GM23338 (cell line): ENCODE data around the gene MEGF6. TPM values are rescaled to one million over a fixed set of nuclear protein-coding genes. Genes with fewer than 3 reads are reported as not detected.

Experiments
- ATAC-seq: fragments of 200-7000 bp; cut with Tn5 transposase; 3 replicates; pipeline ENCODE4 v1.9.1; 2020
- DNase-seq: peaks from one replicate; pipeline ENCODE4 v3.0.0-alpha.2; 2015; ENCODE audit warnings: low spot score
- H2AFZ ChIP-seq: fragments of 200-600 bp; sonication (generic); 2 replicates; pipeline ENCODE4 v1.8.0; 2016; ENCODE audit warnings: antibody characterized with exemption, mild to moderate bottlenecking, moderate library complexity
- H3F3A ChIP-seq: fragments of 200-600 bp; sonication (generic); replicated peaks from 2 replicates; pipeline ENCODE4 v1.8.0; 2017; ENCODE audit warnings: antibody characterized with exemption, mixed run types, low read depth
- H3K27ac ChIP-seq: fragments of 200-600 bp; sonication (generic); 2 replicates; pipeline ENCODE4 v1.6.1; 2016; ENCODE audit warnings: low read depth
- H3K27me3 ChIP-seq: fragments of 200-600 bp; sonication (generic); 2 replicates; pipeline ENCODE4 v1.8.0; 2016; ENCODE audit warnings: mild to moderate bottlenecking, mixed run types, moderate library complexity; ENCODE audit not compliant: insufficient read depth
- H3K36me3 ChIP-seq: fragments of 200-600 bp; sonication (generic); 2 replicates; pipeline ENCODE4 v1.8.0; 2016; ENCODE audit warnings: mild to moderate bottlenecking; ENCODE audit not compliant: insufficient read depth
- H3K4me1 ChIP-seq: fragments of 200-600 bp; sonication (generic); 2 replicates; pipeline ENCODE4 v1.8.0; 2016; ENCODE audit warnings: mild to moderate bottlenecking, moderate library complexity; ENCODE audit not compliant: insufficient read depth
- H3K4me2 ChIP-seq: fragments of 200-600 bp; sonication (generic); 2 replicates; pipeline ENCODE4 v1.7.1; 2017; ENCODE audit warnings: mixed run types
- H3K4me3 ChIP-seq: fragments of 200-600 bp; sonication (generic); 2 replicates; pipeline ENCODE4 v1.6.1; 2016; ENCODE audit warnings: mixed run types
- H3K79me2 ChIP-seq: fragments of 200-600 bp; sonication (generic); replicated peaks from 2 replicates; pipeline ENCODE4 v1.8.0; 2017; ENCODE audit warnings: mild to moderate bottlenecking; ENCODE audit not compliant: insufficient read depth
- H3K9me2 ChIP-seq: fragments of 200-600 bp; sonication (generic); 2 replicates; pipeline ENCODE4 v1.8.0; 2017; ENCODE audit not compliant: insufficient read depth
- H4K20me1 ChIP-seq: fragments of 200-600 bp; sonication (generic); replicated peaks from 2 replicates; pipeline ENCODE4 v1.8.0; 2017; ENCODE audit warnings: mild to moderate bottlenecking; ENCODE audit not compliant: insufficient read depth
- H3K27ac Mint-ChIP-seq: 2 replicates; pipeline ENCODE4 v1.8.0; 2020; ENCODE audit warnings: inconsistent platforms, mild to moderate bottlenecking, moderate library complexity, mixed read lengths
- H3K27me3 Mint-ChIP-seq: 3 replicates; pipeline ENCODE4 v1.8.0; 2022; ENCODE audit warnings: low read depth, mild to moderate bottlenecking, moderate library complexity, mixed read lengths, inconsistent platforms; ENCODE audit not compliant: insufficient read depth, poor library complexity
- H3K36me3 Mint-ChIP-seq: 3 replicates; pipeline ENCODE4 v1.8.0; 2021; ENCODE audit warnings: low read depth, mild to moderate bottlenecking, inconsistent platforms, moderate library complexity, mixed read lengths
- H3K4me1 Mint-ChIP-seq: 3 replicates; pipeline ENCODE4 v1.8.0; 2020; ENCODE audit warnings: mild to moderate bottlenecking, inconsistent platforms, mixed read lengths
- H3K4me3 Mint-ChIP-seq: 3 replicates; pipeline ENCODE4 v1.8.0; 2021; ENCODE audit warnings: moderate library complexity, mild to moderate bottlenecking, inconsistent platforms, mixed read lengths
- H3K9me3 Mint-ChIP-seq: 3 replicates; pipeline ENCODE4 v1.8.0; 2020; ENCODE audit warnings: moderate library complexity, mild to moderate bottlenecking, inconsistent platforms, mixed read lengths
- CREB1 ChIP-seq: fragments of 250-450 bp; sonication (Bioruptor Pico); IDR thresholded peaks from 2 replicates; pipeline ENCODE4 v1.5.0; 2020; ENCODE audit warnings: low read depth, mild to moderate bottlenecking, moderate library complexity
- EZH2 ChIP-seq: fragments of 200-600 bp; sonication (generic); IDR thresholded peaks from one replicate; pipeline ENCODE4 v1.8.0; 2017; ENCODE audit warnings: antibody characterized with exemption, mild to moderate bottlenecking, low read depth; ENCODE audit not compliant: unreplicated experiment
- JUNB ChIP-seq: IDR thresholded peaks from one replicate; pipeline ENCODE4 v1.6.1; 2016; ENCODE audit warnings: antibody characterized with exemption; ENCODE audit not compliant: unreplicated experiment
- POLR2AphosphoS5 ChIP-seq: IDR thresholded peaks from 2 replicates; pipeline ENCODE4 v1.6.1; 2016; ENCODE audit warnings: antibody characterized with exemption, low read depth
- ZNF331 ChIP-seq: fragments of 250-450 bp; sonication (Bioruptor Pico); IDR thresholded peaks from 2 replicates; pipeline ENCODE4 v1.5.0; 2020; ENCODE audit warnings: low read depth, mild to moderate bottlenecking, moderate library complexity
- polyA plus RNA-seq: library from polyadenylated mRNA; unstranded; fragments of >200 nt; fragmentation: Nextera tagmentation; extraction: Ambion mirVana; gene quantifications from 2 replicates; pipeline ENCODE4 v1.2.1, GENCODE V29; 2016
- total RNA-seq: library from RNA; depleted of rRNA; stranded (reverse); fragments of >200 nt; shearing (Covaris generic); gene quantifications from 2 replicates; pipeline ENCODE4 v1.2.3, GENCODE V29; 2014
- TF ChIP-seq, protein P1 (sequence below): fragments of 250-450 bp; sonication (Bioruptor Pico); IDR thresholded peaks from 2 replicates; pipeline ENCODE4 v1.5.0; 2020; ENCODE audit warnings: mild to moderate bottlenecking, moderate library complexity
- TF ChIP-seq, protein P2 (sequence below): IDR thresholded peaks from one replicate; pipeline ENCODE4 v1.6.1; 2018; ENCODE audit warnings: antibody characterized with exemption; ENCODE audit not compliant: unreplicated experiment

MEGF6 gene
- total and polyA plus RNA-seq, 2 experiments from 2014 or later = 4.0 to 21.4 TPM

DNA sequence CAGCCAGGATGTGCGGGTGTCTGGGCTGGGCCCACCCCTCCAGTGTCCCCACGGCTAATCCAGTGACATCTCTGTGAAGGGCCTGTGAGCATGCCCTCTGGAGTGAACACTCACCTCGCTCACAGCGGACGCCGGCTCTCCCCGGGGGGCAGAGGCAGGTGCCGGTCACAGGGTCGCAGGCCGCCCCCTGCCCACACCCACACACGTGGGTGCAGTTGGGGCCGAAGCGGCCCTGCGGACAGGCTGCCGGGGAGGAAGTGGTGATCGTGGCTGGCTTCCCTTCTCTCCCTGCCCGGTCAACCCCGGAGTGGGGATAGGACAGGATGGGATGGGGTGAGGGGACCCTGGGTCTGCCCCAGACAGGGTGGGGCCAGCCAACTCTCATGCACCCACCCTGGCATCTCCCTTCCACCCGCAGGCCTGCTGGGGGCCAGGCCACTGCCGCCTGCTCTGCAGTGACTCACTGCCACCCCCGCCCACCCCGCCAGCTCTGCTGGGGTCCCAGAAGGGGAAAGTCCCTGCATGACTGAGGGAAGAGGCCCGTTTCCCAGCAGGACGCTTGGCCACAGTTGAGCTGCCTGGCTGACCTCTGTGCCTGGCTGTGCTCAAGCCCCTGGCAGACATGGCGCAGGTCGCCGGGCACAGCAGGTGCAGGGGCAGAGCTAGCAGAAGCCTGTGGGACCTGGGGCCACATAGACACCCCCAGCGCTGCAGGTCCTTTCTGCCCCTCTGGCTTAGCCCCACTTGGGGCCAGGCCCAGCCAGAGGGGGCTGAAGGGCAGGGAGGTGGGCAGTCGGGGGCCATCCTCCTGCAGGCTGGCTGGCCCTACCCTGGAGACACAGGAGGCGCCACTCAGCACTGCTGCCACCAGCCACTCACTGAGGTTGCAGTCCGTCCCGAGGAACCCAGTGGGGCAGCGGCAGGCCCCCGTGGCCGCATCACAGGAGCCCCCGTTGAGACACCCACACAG lies 115.2 kb downstream of the MEGF6 start:
- no peaks in the 10 kb centered on the region for H3K9me2 ChIP-seq
- TF ChIP-seq, protein P1, sequence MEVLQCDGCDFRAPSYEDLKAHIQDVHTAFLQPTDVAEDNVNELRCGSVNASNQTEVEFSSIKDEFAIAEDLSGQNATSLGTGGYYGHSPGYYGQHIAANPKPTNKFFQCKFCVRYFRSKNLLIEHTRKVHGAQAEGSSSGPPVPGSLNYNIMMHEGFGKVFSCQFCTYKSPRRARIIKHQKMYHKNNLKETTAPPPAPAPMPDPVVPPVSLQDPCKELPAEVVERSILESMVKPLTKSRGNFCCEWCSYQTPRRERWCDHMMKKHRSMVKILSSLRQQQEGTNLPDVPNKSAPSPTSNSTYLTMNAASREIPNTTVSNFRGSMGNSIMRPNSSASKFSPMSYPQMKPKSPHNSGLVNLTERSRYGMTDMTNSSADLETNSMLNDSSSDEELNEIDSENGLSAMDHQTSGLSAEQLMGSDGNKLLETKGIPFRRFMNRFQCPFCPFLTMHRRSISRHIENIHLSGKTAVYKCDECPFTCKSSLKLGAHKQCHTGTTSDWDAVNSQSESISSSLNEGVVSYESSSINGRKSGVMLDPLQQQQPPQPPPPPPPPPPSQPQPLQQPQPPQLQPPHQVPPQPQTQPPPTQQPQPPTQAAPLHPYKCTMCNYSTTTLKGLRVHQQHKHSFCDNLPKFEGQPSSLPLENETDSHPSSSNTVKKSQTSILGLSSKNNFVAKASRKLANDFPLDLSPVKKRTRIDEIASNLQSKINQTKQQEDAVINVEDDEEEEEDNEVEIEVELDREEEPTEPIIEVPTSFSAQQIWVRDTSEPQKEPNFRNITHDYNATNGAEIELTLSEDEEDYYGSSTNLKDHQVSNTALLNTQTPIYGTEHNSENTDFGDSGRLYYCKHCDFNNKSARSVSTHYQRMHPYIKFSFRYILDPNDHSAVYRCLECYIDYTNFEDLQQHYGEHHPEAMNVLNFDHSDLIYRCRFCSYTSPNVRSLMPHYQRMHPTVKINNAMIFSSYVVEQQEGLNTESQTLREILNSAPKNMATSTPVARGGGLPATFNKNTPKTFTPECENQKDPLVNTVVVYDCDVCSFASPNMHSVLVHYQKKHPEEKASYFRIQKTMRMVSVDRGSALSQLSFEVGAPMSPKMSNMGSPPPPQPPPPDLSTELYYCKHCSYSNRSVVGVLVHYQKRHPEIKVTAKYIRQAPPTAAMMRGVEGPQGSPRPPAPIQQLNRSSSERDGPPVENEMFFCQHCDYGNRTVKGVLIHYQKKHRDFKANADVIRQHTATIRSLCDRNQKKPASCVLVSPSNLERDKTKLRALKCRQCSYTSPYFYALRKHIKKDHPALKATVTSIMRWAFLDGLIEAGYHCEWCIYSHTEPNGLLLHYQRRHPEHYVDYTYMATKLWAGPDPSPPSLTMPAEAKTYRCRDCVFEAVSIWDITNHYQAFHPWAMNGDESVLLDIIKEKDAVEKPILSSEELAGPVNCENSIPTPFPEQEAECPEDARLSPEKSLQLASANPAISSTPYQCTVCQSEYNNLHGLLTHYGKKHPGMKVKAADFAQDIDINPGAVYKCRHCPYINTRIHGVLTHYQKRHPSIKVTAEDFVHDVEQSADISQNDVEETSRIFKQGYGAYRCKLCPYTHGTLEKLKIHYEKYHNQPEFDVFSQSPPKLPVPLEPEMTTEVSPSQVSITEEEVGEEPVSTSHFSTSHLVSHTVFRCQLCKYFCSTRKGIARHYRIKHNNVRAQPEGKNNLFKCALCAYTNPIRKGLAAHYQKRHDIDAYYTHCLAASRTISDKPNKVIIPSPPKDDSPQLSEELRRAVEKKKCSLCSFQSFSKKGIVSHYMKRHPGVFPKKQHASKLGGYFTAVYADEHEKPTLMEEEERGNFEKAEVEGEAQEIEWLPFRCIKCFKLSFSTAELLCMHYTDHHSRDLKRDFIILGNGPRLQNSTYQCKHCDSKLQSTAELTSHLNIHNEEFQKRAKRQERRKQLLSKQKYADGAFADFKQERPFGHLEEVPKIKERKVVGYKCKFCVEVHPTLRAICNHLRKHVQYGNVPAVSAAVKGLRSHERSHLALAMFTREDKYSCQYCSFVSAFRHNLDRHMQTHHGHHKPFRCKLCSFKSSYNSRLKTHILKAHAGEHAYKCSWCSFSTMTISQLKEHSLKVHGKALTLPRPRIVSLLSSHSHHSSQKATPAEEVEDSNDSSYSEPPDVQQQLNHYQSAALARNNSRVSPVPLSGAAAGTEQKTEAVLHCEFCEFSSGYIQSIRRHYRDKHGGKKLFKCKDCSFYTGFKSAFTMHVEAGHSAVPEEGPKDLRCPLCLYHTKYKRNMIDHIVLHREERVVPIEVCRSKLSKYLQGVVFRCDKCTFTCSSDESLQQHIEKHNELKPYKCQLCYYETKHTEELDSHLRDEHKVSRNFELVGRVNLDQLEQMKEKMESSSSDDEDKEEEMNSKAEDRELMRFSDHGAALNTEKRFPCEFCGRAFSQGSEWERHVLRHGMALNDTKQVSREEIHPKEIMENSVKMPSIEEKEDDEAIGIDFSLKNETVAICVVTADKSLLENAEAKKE = no peak
- TF ChIP-seq JUNB = no peak
- no peak for TF ChIP-seq ZNF331 (CRISPR knock-in tag)
- TF ChIP-seq POLR2AphosphoS5 = no peak
- TF ChIP-seq, protein P2, sequence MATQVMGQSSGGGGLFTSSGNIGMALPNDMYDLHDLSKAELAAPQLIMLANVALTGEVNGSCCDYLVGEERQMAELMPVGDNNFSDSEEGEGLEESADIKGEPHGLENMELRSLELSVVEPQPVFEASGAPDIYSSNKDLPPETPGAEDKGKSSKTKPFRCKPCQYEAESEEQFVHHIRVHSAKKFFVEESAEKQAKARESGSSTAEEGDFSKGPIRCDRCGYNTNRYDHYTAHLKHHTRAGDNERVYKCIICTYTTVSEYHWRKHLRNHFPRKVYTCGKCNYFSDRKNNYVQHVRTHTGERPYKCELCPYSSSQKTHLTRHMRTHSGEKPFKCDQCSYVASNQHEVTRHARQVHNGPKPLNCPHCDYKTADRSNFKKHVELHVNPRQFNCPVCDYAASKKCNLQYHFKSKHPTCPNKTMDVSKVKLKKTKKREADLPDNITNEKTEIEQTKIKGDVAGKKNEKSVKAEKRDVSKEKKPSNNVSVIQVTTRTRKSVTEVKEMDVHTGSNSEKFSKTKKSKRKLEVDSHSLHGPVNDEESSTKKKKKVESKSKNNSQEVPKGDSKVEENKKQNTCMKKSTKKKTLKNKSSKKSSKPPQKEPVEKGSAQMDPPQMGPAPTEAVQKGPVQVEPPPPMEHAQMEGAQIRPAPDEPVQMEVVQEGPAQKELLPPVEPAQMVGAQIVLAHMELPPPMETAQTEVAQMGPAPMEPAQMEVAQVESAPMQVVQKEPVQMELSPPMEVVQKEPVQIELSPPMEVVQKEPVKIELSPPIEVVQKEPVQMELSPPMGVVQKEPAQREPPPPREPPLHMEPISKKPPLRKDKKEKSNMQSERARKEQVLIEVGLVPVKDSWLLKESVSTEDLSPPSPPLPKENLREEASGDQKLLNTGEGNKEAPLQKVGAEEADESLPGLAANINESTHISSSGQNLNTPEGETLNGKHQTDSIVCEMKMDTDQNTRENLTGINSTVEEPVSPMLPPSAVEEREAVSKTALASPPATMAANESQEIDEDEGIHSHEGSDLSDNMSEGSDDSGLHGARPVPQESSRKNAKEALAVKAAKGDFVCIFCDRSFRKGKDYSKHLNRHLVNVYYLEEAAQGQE = no peak
- no peak for TF ChIP-seq EZH2
- no peak for TF ChIP-seq CREB1 (CRISPR knock-in tag)
- H3K27ac ChIP-seq = no peak overlapping the region
- no peaks in the 10 kb centered on the region for H3K27me3 ChIP-seq
- Mint-ChIP-seq H3K36me3 (no peaks in the 10 kb centered on the region), H3K4me1 (peaks cover under 1% of the 10 kb centered on the region; the same call in 2 of the 3 replicates), H3K27ac (no peak overlapping the region), H3K27me3 (peaks cover 4% of the 10 kb centered on the region), H3K4me3 (no peak overlapping the region), H3K9me3 (no peaks in the 10 kb centered on the region)
- no peak for DNase-seq
- H3K4me2 ChIP-seq = no peak overlapping the region
- no peaks in the 10 kb centered on the region for H4K20me1 ChIP-seq
- no peak overlapping the region for H2AFZ ChIP-seq
- no peaks in the 10 kb centered on the region for H3K79me2 ChIP-seq
- H3K36me3 ChIP-seq = no peaks in the 10 kb centered on the region
- H3K4me3 ChIP-seq = no peak overlapping the region
- no peaks in the 10 kb centered on the region for H3F3A ChIP-seq
- ATAC-seq = no peak
- no peaks in the 10 kb centered on the region for H3K4me1 ChIP-seq
